DOHH2 (cell line): ENCODE measurements around the gene INO80.

Experiments used
- H3F3A ChIP-seq: fragments of 200-600 bp; sonication (generic), shearing (Covaris generic); 2 replicates; pipeline ENCODE4 v1.6.0; 2016; ENCODE audit warnings: antibody characterized with exemption, mild to moderate bottlenecking; ENCODE audit not compliant: control insufficient read depth, insufficient read depth
- H3K27ac ChIP-seq: fragments of 200-600 bp; sonication (generic); 2 replicates; pipeline ENCODE4 v1.5.1; 2014; ENCODE audit warnings: low read depth, mild to moderate bottlenecking, low read length, moderate library complexity
- H3K27me3 ChIP-seq: fragments of 200-600 bp; sonication (generic); 2 replicates; pipeline ENCODE4 v1.6.1; 2014; ENCODE audit warnings: mild to moderate bottlenecking, low read length, mixed read lengths; ENCODE audit not compliant: control insufficient read depth
- H3K36me3 ChIP-seq: fragments of 200-600 bp; sonication (generic); 2 replicates; pipeline ENCODE4 v1.6.1; 2014; ENCODE audit warnings: mild to moderate bottlenecking, low read length, moderate library complexity, mixed read lengths; ENCODE audit not compliant: control insufficient read depth
- H3K4me1 ChIP-seq: fragments of 200-600 bp; sonication (generic); 2 replicates; pipeline ENCODE4 v1.6.1; 2014; ENCODE audit warnings: mild to moderate bottlenecking, low read length, mixed read lengths; ENCODE audit not compliant: control insufficient read depth
- H3K4me2 ChIP-seq: fragments of 200-600 bp; sonication (generic); 2 replicates; pipeline ENCODE4 v1.6.0; 2014; ENCODE audit warnings: mild to moderate bottlenecking, low read length, moderate library complexity
- H3K4me3 ChIP-seq: fragments of 200-600 bp; sonication (generic); 2 replicates; pipeline ENCODE4 v1.5.1; 2014; ENCODE audit warnings: mild to moderate bottlenecking, low read length, mixed read lengths
- H3K79me2 ChIP-seq: fragments of 200-600 bp; sonication (generic); 2 replicates; pipeline ENCODE4 v1.6.1; 2014; ENCODE audit warnings: mild to moderate bottlenecking, low read length, mixed read lengths; ENCODE audit not compliant: control insufficient read depth
- H3K9me2 ChIP-seq: fragments of 200-600 bp; sonication (generic); replicated peaks from 2 replicates; pipeline ENCODE4 v1.6.1; 2014; ENCODE audit warnings: mild to moderate bottlenecking, low read length, mixed read lengths; ENCODE audit not compliant: control insufficient read depth
- H3K9me3 ChIP-seq: fragments of 200-600 bp; sonication (generic); 2 replicates; pipeline ENCODE4 v1.6.1; 2014; ENCODE audit warnings: antibody characterized with exemption, low read length, mixed read lengths; ENCODE audit not compliant: control insufficient read depth, insufficient read depth
- H4K20me1 ChIP-seq: fragments of 200-600 bp; sonication (generic); 2 replicates; pipeline ENCODE4 v1.6.0; 2014; ENCODE audit warnings: low read depth, mild to moderate bottlenecking, antibody characterized with exemption, low read length, moderate library complexity; ENCODE audit not compliant: control insufficient read depth, insufficient read depth
- CTCF ChIP-seq: fragments of 200-600 bp; sonication (generic); IDR thresholded peaks from one replicate; pipeline ENCODE4 v1.5.1; 2014; ENCODE audit warnings: antibody characterized with exemption, mild to moderate bottlenecking, low read depth, low read length; ENCODE audit not compliant: poor library complexity, severe bottlenecking
- EZH2phosphoT487 ChIP-seq: fragments of 200-600 bp; sonication (generic); IDR thresholded peaks from 2 replicates; pipeline ENCODE4 v1.6.1; 2017; ENCODE audit warnings: borderline replicate concordance, mild to moderate bottlenecking, antibody characterized with exemption, low read length, moderate library complexity, mixed read lengths

Gene INO80

GRCh38 chr15:40960925-40961324 is 155.2 kb downstream of the INO80 start:
- Histone ChIP-seq H3K9me2 (no peaks in the 10 kb centered on the region), H3K79me2 (no peaks in the 10 kb centered on the region), H3K27me3 (no peaks in the 10 kb centered on the region; the same call in 1 of the 2 replicates), H3K36me3 (no peaks in the 10 kb centered on the region), H3F3A (no peaks in the 10 kb centered on the region), H4K20me1 (no peaks in the 10 kb centered on the region), H3K4me3 (no peak overlapping the region), H3K27ac (no peak overlapping the region), H3K4me2 (no peak overlapping the region), H3K4me1 (peaks cover 9% of the 10 kb centered on the region), H3K9me3 (no peaks in the 10 kb centered on the region)
- TF ChIP-seq EZH2phosphoT487 (no peak), CTCF (no peak)

GRCh38 chr15:40960151-40960885 is 155.8 kb downstream of the INO80 start:
- no peak for TF ChIP-seq EZH2phosphoT487
- no peak for TF ChIP-seq CTCF
- Histone ChIP-seq H3K4me3 (no peak overlapping the region), H3K27ac (no peak overlapping the region), H3K4me1 (peaks cover 9% of the 10 kb centered on the region), H3K4me2 (no peak overlapping the region), H3K27me3 (no peaks in the 10 kb centered on the region; the same call in 1 of the 2 replicates), H4K20me1 (no peaks in the 10 kb centered on the region), H3K79me2 (no peaks in the 10 kb centered on the region), H3K36me3 (no peaks in the 10 kb centered on the region), H3F3A (no peaks in the 10 kb centered on the region), H3K9me2 (no peaks in the 10 kb centered on the region), H3K9me3 (no peaks in the 10 kb centered on the region)

GRCh38 chr15:40959331-40960141 is 156.5 kb downstream of the INO80 start:
- H3K27me3 ChIP-seq = no peaks in the 10 kb centered on the region; the same call in 1 of the 2 replicates
- H3K27ac ChIP-seq = no peak overlapping the region
- no peaks in the 10 kb centered on the region for H3K9me2 ChIP-seq
- TF ChIP-seq EZH2phosphoT487 (no peak), CTCF (no peak)
- H3K4me2 ChIP-seq = peak overlapping the region; percentile 44
- no peaks in the 10 kb centered on the region for H4K20me1 ChIP-seq
- no peaks in the 10 kb centered on the region for H3K36me3 ChIP-seq
- no peaks in the 10 kb centered on the region for H3K9me3 ChIP-seq
- no peaks in the 10 kb centered on the region for H3K79me2 ChIP-seq
- H3K4me1 ChIP-seq = peaks cover 9% of the 10 kb centered on the region
- no peak overlapping the region for H3K4me3 ChIP-seq
- H3F3A ChIP-seq = no peaks in the 10 kb centered on the region
